B cell (primary cell): ENCODE measurements around the gene MTHFD1L. TPM values are rescaled to one million over a fixed set of nuclear protein-coding genes. Genes with fewer than 3 reads are reported as not detected.

Experiments
- ATAC-seq: fragments of 200-7000 bp; cut with Tn5 transposase; one replicate; pipeline ENCODE4 v1.10.0; 2021; ENCODE audit warnings: low read depth, mild to moderate bottlenecking, moderate number of reproducible peaks, moderate library complexity
- CTCF ChIA-PET: fragments of 350-600 bp; sonication (Branson Sonifier 250); formaldehyde crosslinking; loops from one replicate; lab custom pipeline; 2021; ENCODE audit warnings: antibody characterized with exemption, inconsistent platforms; lab: Charles Lee
- POLR2A ChIA-PET: fragments of 350-600 bp; sonication (Branson Sonifier 250); formaldehyde crosslinking; loops from one replicate; lab custom pipeline; 2021; ENCODE audit warnings: antibody characterized with exemption; lab: Charles Lee
- DNase-seq: peaks from one replicate; pipeline ENCODE4 v3.0.0; 2013
- H2AFZ ChIP-seq: 2 replicates; pipeline ENCODE4 v1.6.1; 2012; ENCODE audit warnings: mild to moderate bottlenecking, low read depth, low read length; ENCODE audit not compliant: insufficient read depth, poor library complexity, severe bottlenecking
- H3K27ac ChIP-seq, 2 donors: 1 replicate in 1 of 2; 2 replicates in 1 of 2; pipeline ENCODE4 v1.5.1; 2012 to 2013; ENCODE audit warnings: low read length in 2 of 2, mild to moderate bottlenecking in 2 of 2, moderate library complexity in 1 of 2
- H3K27me3 ChIP-seq, 4 experiments: fragments of 200-600 bp in 1 of 4; sonication (generic) in 1 of 4; replicated peaks in 1 of 4; 1 replicate in 2 of 4; 2 replicates in 2 of 4; pipeline versions ENCODE4 v1.6.1 to v1.7.0; 2013 to 2016; ENCODE audit warnings: low read length in 3 of 4, mild to moderate bottlenecking in 2 of 4, mixed read lengths in 1 of 4, moderate library complexity in 1 of 4; ENCODE audit not compliant: insufficient read depth in 4 of 4, control insufficient read depth in 3 of 4; ENCODE audit errors: control extremely low read depth in 1 of 4
- H3K36me3 ChIP-seq, 2 experiments: replicated peaks in 1 of 2; 1 replicate in 1 of 2; 2 replicates in 1 of 2; pipeline versions ENCODE4 v1.6.1 to v1.7.1; 2013; ENCODE audit warnings: low read length in 1 of 2; ENCODE audit not compliant: insufficient read depth in 2 of 2, control insufficient read depth in 1 of 2; ENCODE audit errors: control extremely low read depth in 1 of 2, extremely low read depth in 1 of 2
- H3K4me1 ChIP-seq, 2 donors: fragments of 200-600 bp in 1 of 2; sonication (generic) in 1 of 2; 1 replicate in 1 of 2; 2 replicates in 1 of 2; pipeline versions ENCODE4 v1.5.1 to v1.6.1; 2013 to 2017; ENCODE audit warnings: low read length in 2 of 2; ENCODE audit not compliant: control insufficient read depth in 2 of 2, insufficient read depth in 2 of 2
- H3K4me2 ChIP-seq: replicated peaks from 2 replicates; pipeline ENCODE3; 2012; ENCODE audit warnings: mild to moderate bottlenecking, low read depth, low read length; ENCODE audit not compliant: poor library complexity, severe bottlenecking
- H3K4me3 ChIP-seq, 5 experiments: fragments of 200-600 bp in 1 of 5; sonication (generic) in 1 of 5; 1 replicate in 3 of 5; 2 replicates in 2 of 5; pipeline versions ENCODE4 v1.5.1 to v1.7.0; 2011 to 2016; ENCODE audit warnings: low read length in 4 of 5, mild to moderate bottlenecking in 4 of 5, low read depth in 2 of 5, control low read depth in 1 of 5, moderate library complexity in 1 of 5; ENCODE audit not compliant: insufficient read depth in 1 of 5; ENCODE audit errors: control extremely low read depth in 1 of 5, extremely low read depth in 1 of 5
- H3K79me2 ChIP-seq: fragments of 200-600 bp; sonication (generic); one replicate; pipeline ENCODE4 v1.6.0; 2016; ENCODE audit warnings: low read length; ENCODE audit not compliant: control insufficient read depth, insufficient read depth
- H3K9ac ChIP-seq: fragments of 200-600 bp; sonication (generic); 2 replicates; pipeline ENCODE4 v1.6.1; 2017; ENCODE audit warnings: mild to moderate bottlenecking, low read length, moderate library complexity
- H3K9me3 ChIP-seq, 3 donors: one replicate each; pipeline versions ENCODE4 v1.6.1 to v1.7.1; 2013; ENCODE audit warnings: low read length in 2 of 3; ENCODE audit not compliant: control insufficient read depth in 2 of 3, insufficient read depth in 1 of 3; ENCODE audit errors: control extremely low read depth in 1 of 3
- H4K20me1 ChIP-seq: 2 replicates; pipeline ENCODE4 v1.6.0; 2012; ENCODE audit warnings: mild to moderate bottlenecking, low read length; ENCODE audit not compliant: insufficient read depth, control insufficient read depth, poor library complexity, severe bottlenecking
- H3K27ac Mint-ChIP-seq: one replicate; pipeline ENCODE4 v1.8.0; 2021; ENCODE audit warnings: mixed read lengths
- H3K27me3 Mint-ChIP-seq: one replicate; pipeline ENCODE4 v1.8.0; 2021; ENCODE audit warnings: mixed read lengths
- H3K4me1 Mint-ChIP-seq: one replicate; pipeline ENCODE4 v1.8.0; 2021; ENCODE audit warnings: mixed read lengths
- H3K4me3 Mint-ChIP-seq: one replicate; pipeline ENCODE4 v1.8.0; 2021; ENCODE audit warnings: mixed read lengths
- H3K9me3 Mint-ChIP-seq: one replicate; pipeline ENCODE4 v1.8.0; 2022; ENCODE audit warnings: mixed read lengths; ENCODE audit not compliant: insufficient read depth
- EZH2 ChIP-seq: IDR thresholded peaks from 2 replicates; pipeline ENCODE4 v1.6.1; 2012; ENCODE audit warnings: borderline replicate concordance, low read depth, mild to moderate bottlenecking, moderate library complexity, low read length; ENCODE audit not compliant: insufficient read depth, poor library complexity, severe bottlenecking
- WGBS: methylation state at CpG from one replicate; pipeline ENCODE4 v1.1.5; 2013; ENCODE audit warnings: missing lambda C conversion rate; ENCODE audit not compliant: insufficient coverage; 5-methylcytosine and 5-hydroxymethylcytosine counted together
- intact Hi-C: fragments of 100-400 bp; cut with micrococcal nuclease; formaldehyde crosslinking; loops from one replicate; pipeline ENCODE4 v1.10.0; 2022
- polyA plus RNA-seq: library from polyadenylated mRNA; depleted of rRNA; stranded (reverse); fragments of >200 nt; gene quantifications from 2 replicates; pipeline ENCODE4 v1.2.3, GENCODE V29; 2012
- total RNA-seq, 2 donors: library from RNA; stranded (reverse); fragments of 120-200 nt in 1 of 2; gene quantifications; 1 replicate in 1 of 2; 2 replicates in 1 of 2; pipeline versions ENCODE4 v1.2.3 to v1.2.4, GENCODE V29; 2013 to 2022
- TF ChIP-seq, protein P1 (sequence below): fragments of 200-600 bp; IDR thresholded peaks from one replicate; pipeline ENCODE4 v1.8.0; 2022; ENCODE audit warnings: antibody characterized with exemption, mild to moderate bottlenecking

The MTHFD1L gene
- total and polyA plus RNA-seq, 2 donors (not counting 1 experiment from before 2014, with no cell fraction given): 2.9 to 16.1 TPM

DNA sequence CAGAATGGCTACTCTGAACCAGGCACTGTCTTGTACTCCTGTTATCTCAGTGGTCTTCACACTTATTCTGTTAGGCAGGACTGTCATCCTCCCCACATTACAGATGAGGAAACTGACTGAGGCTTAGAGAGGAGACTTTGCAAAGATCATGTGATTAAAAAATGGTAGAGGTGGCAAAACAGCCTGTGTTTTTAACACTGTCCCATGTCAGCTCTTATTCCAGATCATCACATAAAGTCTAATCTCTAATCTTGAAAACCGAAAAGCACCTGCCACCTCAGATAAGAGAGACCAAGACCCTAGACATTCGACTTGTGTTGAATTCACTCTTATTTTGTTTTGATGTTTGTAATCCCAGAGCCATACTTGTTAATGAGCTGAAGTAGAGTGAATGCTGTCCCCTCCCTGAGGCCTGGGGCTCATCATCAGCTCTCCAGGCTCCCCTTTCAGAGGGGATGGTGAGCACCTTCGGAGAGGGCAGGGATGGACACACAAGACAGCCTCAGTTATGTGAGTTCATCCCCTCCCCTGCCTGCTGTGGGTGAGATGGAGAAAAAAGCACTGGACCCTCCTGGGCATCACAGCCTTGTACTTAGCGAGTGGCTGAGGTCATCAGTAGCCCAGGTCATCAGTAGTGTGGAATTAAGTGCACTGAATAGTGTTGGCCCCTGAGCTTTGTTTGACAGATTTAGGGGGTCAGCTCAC, 30.6 kb downstream of the MTHFD1L start:
- no peaks in the 10 kb centered on the region for H3K79me2 ChIP-seq
- H3K36me3 ChIP-seq: no peaks in the 10 kb centered on the region
- CTCF ChIA-PET: interaction anchor here (1.9 to 11.5 kb wide), 2 partner anchors 9 to 430 kb away, joined by 7 to 297 read pairs; no protein-coding TSS in a partner anchor
- no peak overlapping the region for H3K9ac ChIP-seq
- H3K4me3 ChIP-seq: no peak overlapping the region
- DNase-seq: no peak
- POLR2A ChIA-PET: no interaction called here
- no peak overlapping the region for H3K4me2 ChIP-seq
- H3K27me3 ChIP-seq: no peaks in the 10 kb centered on the region
- H4K20me1 ChIP-seq: no peaks in the 10 kb centered on the region
- H3K9me3 ChIP-seq: no peaks in the 10 kb centered on the region
- no peak for ATAC-seq
- no peaks in the 10 kb centered on the region for H3K9me3 Mint-ChIP-seq
- no peak overlapping the region for H3K27ac Mint-ChIP-seq
- H3K27me3 Mint-ChIP-seq: no peaks in the 10 kb centered on the region
- no peak overlapping the region for H3K4me3 Mint-ChIP-seq
- WGBS: no CpG with 5 or more reads among the region's 4 CpGs
- intact Hi-C loops: no loop called here
- H3K4me1 Mint-ChIP-seq: peaks cover 15% of the 10 kb centered on the region
- no peak overlapping the region for H3K27ac ChIP-seq
- no peak overlapping the region for H2AFZ ChIP-seq
- no peak for TF ChIP-seq EZH2
- TF ChIP-seq, protein P1, sequence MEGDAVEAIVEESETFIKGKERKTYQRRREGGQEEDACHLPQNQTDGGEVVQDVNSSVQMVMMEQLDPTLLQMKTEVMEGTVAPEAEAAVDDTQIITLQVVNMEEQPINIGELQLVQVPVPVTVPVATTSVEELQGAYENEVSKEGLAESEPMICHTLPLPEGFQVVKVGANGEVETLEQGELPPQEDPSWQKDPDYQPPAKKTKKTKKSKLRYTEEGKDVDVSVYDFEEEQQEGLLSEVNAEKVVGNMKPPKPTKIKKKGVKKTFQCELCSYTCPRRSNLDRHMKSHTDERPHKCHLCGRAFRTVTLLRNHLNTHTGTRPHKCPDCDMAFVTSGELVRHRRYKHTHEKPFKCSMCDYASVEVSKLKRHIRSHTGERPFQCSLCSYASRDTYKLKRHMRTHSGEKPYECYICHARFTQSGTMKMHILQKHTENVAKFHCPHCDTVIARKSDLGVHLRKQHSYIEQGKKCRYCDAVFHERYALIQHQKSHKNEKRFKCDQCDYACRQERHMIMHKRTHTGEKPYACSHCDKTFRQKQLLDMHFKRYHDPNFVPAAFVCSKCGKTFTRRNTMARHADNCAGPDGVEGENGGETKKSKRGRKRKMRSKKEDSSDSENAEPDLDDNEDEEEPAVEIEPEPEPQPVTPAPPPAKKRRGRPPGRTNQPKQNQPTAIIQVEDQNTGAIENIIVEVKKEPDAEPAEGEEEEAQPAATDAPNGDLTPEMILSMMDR: no peak
- peaks cover 0 to 12% of the 10 kb centered on the region in 2 donors for H3K4me1 ChIP-seq

DNA sequence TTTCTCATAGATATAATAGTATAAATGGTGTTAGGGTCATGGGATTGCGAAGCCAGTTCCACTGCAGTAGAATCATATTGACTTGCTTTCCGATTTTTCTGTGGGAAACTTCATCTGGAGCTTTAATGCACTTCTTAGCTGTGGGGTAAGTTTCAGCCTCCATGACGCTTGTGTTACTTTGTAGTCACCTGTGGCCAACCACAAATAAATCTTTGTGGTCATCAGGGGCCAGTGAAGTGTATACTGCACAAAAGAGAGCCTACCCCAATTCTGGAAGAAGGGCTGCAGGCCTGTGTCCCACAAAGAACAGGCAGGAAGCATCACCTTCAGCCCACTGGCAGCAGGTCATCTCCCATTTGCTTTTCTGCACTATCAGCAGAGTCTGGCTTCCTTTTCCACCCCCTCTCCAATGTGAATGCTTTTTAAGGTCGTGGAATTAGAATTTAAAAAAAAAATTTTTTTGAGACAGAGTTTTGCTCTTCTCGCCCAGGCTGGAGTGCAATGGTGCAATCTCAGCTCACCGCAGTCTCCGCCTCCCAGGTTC, 32.0 kb downstream of the MTHFD1L start:
- no peak overlapping the region for H3K4me2 ChIP-seq
- peaks cover 0 to 12% of the 10 kb centered on the region in 2 donors for H3K4me1 ChIP-seq
- Mint-ChIP-seq H3K9me3 (no peaks in the 10 kb centered on the region), H3K27ac (no peak overlapping the region), H3K4me1 (peaks cover 11% of the 10 kb centered on the region), H3K27me3 (no peaks in the 10 kb centered on the region), H3K4me3 (no peak overlapping the region)
- DNase-seq (no peak), ATAC-seq (no peak)
- no peak overlapping the region for H3K27ac ChIP-seq
- TF ChIP-seq, protein P1: no peak
- TF ChIP-seq EZH2: no peak
- H3K4me3 ChIP-seq: no peak overlapping the region
- H4K20me1 ChIP-seq: no peaks in the 10 kb centered on the region
- no peak overlapping the region for H3K9ac ChIP-seq
- POLR2A ChIA-PET: no interaction called here
- intact Hi-C loops: no loop called here
- H3K79me2 ChIP-seq: no peaks in the 10 kb centered on the region
- no peaks in the 10 kb centered on the region for H3K27me3 ChIP-seq
- 82% methylated on average over 5 of the region's 7 CpGs for WGBS
- CTCF ChIA-PET: interaction anchor here (11.5 kb wide), 1 partner anchor 428 kb away, joined by 297 read pairs; no protein-coding TSS in a partner anchor
- no peaks in the 10 kb centered on the region for H3K36me3 ChIP-seq
- H2AFZ ChIP-seq: no peak overlapping the region
- H3K9me3 ChIP-seq: no peaks in the 10 kb centered on the region
